HG03196 (cell line): Measurements from ENCODE around the gene TMEM247.
A peak's percentile ranks its signal among the peaks of the same experiment; 100 is the strongest.

Source experiments
- ATAC-seq: cut with Tn5 transposase; IDR thresholded peaks from one replicate; pipeline ENCODE4 v1.9.1; 2021; ENCODE audit not compliant: unreplicated experiment

TMEM247 gene

DNA sequence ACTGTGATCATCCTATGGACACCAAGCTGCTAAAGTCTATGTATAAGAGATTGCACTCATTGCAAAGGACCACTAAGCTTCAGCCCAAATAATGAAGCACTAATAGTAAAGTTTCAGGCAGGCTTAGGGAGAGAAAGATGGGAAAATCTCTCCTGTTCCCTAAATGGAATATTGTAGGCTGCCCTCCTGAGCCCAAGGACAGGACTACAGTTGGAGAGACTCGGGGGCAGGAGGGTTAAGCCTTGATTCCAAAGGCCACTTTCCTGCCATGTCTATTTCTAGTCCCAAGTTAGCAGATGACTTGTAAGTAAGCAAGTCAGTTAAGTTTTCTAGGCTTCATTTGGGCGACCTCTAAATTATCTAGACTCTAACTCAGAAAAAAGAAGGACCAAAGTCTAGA lies 9.0 kb downstream of the TMEM247 start:
- no peak for ATAC-seq

DNA sequence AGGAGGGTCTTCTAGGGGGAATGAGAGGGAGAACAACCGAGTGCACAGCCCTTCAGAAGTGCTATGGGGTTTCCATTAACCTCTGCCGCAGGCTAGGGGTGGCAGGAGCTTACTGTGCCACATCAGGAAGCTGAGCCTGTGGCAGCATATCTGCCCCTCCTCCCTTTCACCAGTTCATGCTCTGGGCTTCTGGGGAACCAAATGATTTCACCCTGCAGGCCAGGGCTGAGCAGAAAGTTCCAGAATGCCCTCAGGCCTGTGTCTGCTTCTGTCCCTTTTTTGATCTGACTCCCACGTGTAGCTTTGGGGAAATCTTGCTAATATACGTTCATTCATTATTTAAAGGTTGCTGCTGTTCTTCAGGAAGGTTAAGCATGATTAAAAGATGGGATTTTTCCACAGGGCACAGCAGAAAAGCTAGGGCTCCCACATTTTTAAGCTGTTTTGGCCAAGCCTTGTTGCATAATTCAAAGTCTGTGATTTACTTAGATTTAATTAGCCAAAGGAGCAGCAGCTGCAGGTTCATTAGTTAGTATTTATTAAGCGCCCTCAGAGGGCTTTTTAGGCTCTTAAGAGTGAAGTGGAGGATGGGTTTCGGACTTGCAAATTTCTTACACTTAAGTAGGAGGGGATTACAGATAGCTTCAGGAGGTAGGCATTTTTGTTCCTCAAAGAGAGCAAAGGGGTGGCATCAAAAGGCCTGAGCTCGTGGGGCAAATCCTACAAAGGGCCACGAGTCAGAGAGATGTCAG lies 10.2 kb downstream of the TMEM247 start:
- ATAC-seq = no peak

DNA sequence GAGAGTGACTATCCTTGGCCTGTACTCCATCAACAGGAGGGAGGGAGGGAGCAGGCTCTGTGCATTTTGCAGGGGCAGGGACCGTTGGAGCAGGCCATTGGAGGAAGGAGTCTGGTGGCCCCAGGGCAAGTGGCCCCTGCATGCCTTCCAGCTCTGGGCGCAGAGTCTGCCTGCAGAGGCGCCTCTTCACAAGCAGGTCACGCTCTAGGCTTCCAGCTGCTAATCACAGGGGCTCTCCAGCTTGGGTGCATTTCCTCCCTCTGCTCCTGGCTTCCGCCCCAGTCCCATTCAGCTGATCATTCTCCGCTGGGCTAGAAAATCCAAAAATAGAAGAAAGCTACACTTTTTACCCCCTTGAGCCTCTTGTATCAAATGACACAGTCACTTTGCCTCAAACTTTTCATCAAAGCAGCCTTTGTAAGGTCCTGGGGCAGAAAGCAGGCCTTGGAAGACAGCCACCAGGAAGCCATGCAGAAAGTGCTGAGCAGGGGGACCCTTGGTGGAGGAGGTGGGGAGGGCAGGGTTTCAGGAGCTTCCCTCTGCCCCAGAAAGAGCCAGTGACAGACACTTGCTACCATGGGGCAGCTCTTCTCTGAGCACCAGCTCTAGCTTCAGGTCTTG lies 11.3 kb downstream of the TMEM247 start:
- peak; percentile 63 for ATAC-seq

DNA sequence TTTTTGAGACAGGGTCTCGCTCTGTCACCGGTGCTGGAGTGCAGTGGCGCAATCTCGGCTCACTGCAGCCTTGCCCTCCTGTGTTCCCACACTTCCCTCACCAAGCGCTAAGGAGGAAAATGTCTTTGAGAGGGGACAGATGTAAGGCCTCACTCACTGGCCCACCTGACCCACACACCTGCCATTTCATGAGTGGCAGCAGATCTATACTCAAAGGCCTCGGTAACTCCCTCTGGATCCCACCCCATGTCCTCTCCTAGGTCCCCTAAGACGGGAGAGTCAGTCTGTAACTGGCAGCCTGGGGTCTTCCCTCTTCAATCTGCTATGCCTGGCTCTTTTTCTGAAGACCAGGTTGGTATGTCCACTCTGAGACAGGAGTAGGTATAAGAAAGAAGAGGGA lies 12.9 kb downstream of the TMEM247 start:
- ATAC-seq = no peak

GRCh38 chr2:46493241-46493970 lies 14.0 kb downstream of the TMEM247 start:
- peak; percentile 68 for ATAC-seq

DNA sequence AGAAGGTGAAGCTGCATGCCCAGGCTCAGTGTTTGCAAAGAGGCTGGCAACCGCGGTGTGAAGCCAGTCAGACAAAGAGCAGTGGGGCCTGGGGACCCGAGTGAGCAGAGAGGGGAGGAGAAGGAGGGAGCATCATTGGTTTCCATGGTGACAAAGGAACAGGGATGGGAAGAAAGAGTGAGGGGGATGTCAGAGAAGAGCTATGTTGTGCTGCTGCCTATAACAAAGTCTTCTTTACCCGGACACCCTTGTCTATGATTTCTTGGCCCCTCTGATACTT lies 14.5 kb downstream of the TMEM247 start:
- no peak for ATAC-seq

- ATAC-seq = no peak
Measured at GRCh38 chr2:46494596-46494995, 15.2 kb downstream of the TMEM247 start.

DNA sequence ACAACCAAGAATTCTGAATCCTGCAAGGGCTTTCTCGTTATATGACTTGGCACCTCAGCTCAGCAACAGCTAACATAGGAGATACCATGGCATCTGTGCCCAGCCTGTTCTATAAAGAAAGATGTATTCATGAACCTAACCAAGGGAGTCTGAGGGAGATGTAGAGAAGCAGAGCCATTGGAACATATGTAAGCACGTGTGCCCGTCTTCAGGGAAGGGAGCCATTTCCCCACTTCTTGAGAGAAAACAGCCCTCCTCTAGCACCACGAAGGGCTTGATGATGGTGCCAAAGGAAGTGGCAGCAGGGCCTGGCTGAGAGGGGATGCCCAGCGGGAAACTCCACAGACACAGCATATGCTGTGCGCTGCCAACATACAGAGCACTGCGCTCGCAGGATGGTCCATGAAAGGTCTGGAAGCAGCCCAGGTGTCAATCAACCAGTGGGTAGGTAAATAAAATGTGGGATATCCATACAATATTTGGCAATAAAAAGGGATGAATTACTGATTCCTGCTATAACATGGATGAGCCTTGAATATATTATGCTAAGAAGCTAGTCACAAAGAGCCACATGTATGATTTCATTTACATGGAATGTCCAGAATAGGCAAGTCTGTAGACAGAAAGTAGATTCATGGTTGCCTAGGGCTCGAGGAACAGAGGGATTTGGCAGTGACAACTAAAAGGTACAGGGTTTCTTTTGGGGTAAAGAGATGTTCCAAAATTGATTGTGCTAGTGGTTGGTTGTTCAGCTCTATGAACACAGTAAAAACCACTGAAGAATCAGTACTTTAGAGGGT lies 16.1 kb downstream of the TMEM247 start:
- no peak for ATAC-seq

- ATAC-seq = no peak
Measured at GRCh38 chr2:46497766-46498165, 18.4 kb downstream of the TMEM247 start.

DNA sequence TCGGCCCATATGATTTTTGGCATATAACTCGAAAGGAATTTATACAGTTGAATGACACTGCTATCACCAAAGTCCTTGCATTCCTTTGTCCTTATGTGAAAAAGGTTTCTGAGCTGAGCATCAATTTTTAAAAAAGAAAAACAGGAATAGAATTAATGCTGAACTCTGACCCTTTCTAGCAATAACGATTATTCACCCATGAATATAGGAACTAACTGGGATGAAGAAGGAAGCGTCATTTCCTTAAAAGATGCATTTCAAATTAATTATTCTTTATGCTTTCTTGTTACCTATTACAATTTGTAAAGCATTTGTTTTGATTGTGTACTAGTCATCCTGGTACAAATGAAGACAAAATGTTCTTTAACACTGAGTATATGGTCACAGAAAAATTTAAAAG lies 19.3 kb downstream of the TMEM247 start:
- no peak for ATAC-seq

DNA sequence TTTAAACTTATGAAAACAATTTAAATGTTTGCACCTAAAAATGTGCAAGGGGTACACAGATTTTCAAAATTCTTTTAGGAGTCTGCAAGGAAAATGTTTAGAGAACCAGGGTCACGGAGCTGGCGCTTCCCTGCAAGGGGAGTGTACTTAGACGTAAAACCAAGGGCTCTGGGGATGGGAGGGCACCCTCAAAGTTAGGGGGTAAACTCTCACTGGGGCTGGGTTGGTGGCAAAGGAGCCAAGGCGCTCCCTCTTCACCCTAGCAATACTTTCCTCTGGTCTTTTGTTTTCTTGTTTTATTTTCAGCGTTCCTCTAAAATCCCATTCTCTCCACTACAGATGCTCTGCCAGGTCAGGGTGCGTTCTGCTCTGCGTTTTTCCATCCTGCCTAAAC lies 20.0 kb downstream of the TMEM247 start:
- ATAC-seq = no peak

GRCh38 chr2:46500801-46501200 lies 21.4 kb downstream of the TMEM247 start:
- no peak for ATAC-seq

- no peak for ATAC-seq
Measured at GRCh38 chr2:46502291-46502885, 23.0 kb downstream of the TMEM247 start.

- ATAC-seq = no peak
Measured at GRCh38 chr2:46503686-46504085, 24.3 kb downstream of the TMEM247 start.

GRCh38 chr2:46504221-46504620 lies 24.9 kb downstream of the TMEM247 start:
- no peak for ATAC-seq

GRCh38 chr2:46504685-46505471 lies 25.5 kb downstream of the TMEM247 start:
- no peak for ATAC-seq

- ATAC-seq = no peak
Measured at GRCh38 chr2:46505472-46505783, 26.1 kb downstream of the TMEM247 start.

GRCh38 chr2:46506131-46506706 lies 26.9 kb downstream of the TMEM247 start:
- ATAC-seq = no peak

GRCh38 chr2:46508312-46508711 lies 28.9 kb downstream of the TMEM247 start:
- no peak for ATAC-seq

DNA sequence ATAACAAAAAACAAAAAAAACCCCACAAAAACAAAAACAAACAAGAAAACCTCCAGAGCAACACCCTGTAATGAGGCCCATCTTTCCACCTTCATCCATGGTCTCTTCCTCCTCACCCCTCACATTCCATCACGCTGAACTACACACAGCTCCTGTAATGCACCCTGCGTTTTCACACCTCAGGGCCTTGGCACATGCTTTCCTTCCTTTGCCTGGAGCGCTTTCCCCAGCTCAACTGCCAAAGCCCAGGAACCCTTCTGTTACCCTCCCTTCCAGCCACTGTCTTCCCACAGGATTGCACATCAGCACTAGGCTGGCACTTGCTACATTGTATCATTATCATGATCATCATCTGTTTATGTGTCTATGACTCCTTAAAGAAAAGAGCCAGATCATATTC lies 29.4 kb downstream of the TMEM247 start:
- no peak for ATAC-seq
